ENCODE measurements around the gene CEP164. TPM values are rescaled to one million over a fixed set of nuclear protein-coding genes. Genes with fewer than 3 reads are reported as not detected.

CEP164 gene
- total RNA-seq, 4 donors from 2014 or later = 10.0 to 20.2 (median 15.4) TPM

- DNase-seq = peak; percentile 35
- Histone ChIP-seq H3K4me1 (no peaks in the 10 kb centered on the region), H3K27ac (no peak overlapping the region), H3K36me3 (no peaks in the 10 kb centered on the region), H3K4me3 (no peak overlapping the region), H3K27me3 (peaks cover 6% of the 10 kb centered on the region), H3K9me3 (no peaks in the 10 kb centered on the region)
- in situ Hi-C loops (cut with MboI; ENCODE audit: low pct_ligation_motif_present in 1 of 4, low pct_unique_long_range_greater_than_20kb in 1 of 4, low sequenced_read_pairs in 3 of 4) (loop anchor here (10.0 to 25.0 kb wide), 6 partner anchors 344 to 619 kb away; partner anchors contain the start of genes TMPRSS13 (in 2 of the 4), DSCAML1 (in 1 of the 4) and FXYD2 (in 1 of the 4)), intact Hi-C loops (cut with DNase I; ENCODE audit: low total_unique reads) (no loop called here)
- WGBS, 2 donors (ENCODE audit: low coverage in 1 of 2) = 50% methylated on average over 38 of the region's 38 CpGs; no CpG with 5 or more reads in 1 of the 2 donors
- no peak for TF ChIP-seq POLR2A (IDR thresholded peaks at IDR 0.05)
- no peak for TF ChIP-seq POLR2AphosphoS5 (IDR thresholded peaks at IDR 0.05)
- peak; percentile 24 to 64 (median 48) for TF ChIP-seq CTCF (IDR thresholded peaks at IDR 0.05)
Measured at GRCh38 chr11:117443266-117444186, 115.9 kb downstream of the CEP164 start.

DNA sequence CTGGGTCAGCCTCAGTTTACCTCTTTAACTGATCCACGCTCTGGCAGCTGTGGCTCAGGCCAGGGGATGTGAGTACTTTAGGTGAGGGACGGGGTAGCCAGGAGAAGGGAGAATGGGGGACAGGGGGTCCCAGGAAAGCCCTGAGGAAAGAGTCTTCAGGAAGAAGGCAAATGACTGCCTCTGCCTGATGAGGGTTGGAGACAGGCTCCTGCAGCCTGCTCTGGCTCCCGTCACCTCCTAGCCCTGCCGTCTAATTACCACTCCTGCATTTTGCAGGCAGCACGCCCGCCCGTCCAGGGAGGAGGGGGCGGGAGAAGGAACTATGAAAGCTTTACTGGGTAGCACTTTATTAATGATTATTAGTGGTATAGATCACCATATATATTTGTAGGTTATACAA lies 116.6 kb downstream of the CEP164 start:
- WGBS, 2 donors (ENCODE audit: low coverage in 1 of 2) = 50 to 71% methylated on average over 4 to 8 of the region's 8 CpGs
- Histone ChIP-seq H3K27ac (no peak overlapping the region), H3K36me3 (no peaks in the 10 kb centered on the region), H3K27me3 (peaks cover 6% of the 10 kb centered on the region), H3K4me3 (no peak overlapping the region), H3K9me3 (no peaks in the 10 kb centered on the region), H3K4me1 (no peaks in the 10 kb centered on the region)
- in situ Hi-C loops (cut with MboI; ENCODE audit: low pct_ligation_motif_present in 1 of 4, low pct_unique_long_range_greater_than_20kb in 1 of 4, low sequenced_read_pairs in 3 of 4) = loop anchor here (10.0 to 25.0 kb wide), 6 partner anchors 343 to 618 kb away; partner anchors contain the start of genes TMPRSS13 (in 2 of the 4), DSCAML1 (in 1 of the 4) and FXYD2 (in 1 of the 4)
- TF ChIP-seq EP300 (IDR thresholded peaks at IDR 0.05; ENCODE audit: low read depth) = no peak
- no peak for TF ChIP-seq CTCF (IDR thresholded peaks at IDR 0.05)
- TF ChIP-seq POLR2AphosphoS5 (IDR thresholded peaks at IDR 0.05) = no peak
- no peak for TF ChIP-seq POLR2A (IDR thresholded peaks at IDR 0.05)
- no peak for DNase-seq
- intact Hi-C loops (cut with DNase I; ENCODE audit: low total_unique reads) = no loop called here

- in situ Hi-C loops (cut with MboI; ENCODE audit: low pct_ligation_motif_present in 1 of 4, low pct_unique_long_range_greater_than_20kb in 1 of 4, low sequenced_read_pairs in 3 of 4) = loop anchor here (10.0 to 25.0 kb wide), 6 partner anchors 342 to 617 kb away; partner anchors contain the start of genes TMPRSS13 (in 2 of the 4), DSCAML1 (in 1 of the 4) and FXYD2 (in 1 of the 4)
- Histone ChIP-seq H3K27me3 (peaks cover 6% of the 10 kb centered on the region), H3K27ac (no peak overlapping the region), H3K9me3 (no peaks in the 10 kb centered on the region), H3K36me3 (no peaks in the 10 kb centered on the region), H3K4me1 (no peaks in the 10 kb centered on the region), H3K4me3 (no peak overlapping the region)
- WGBS, 2 donors (ENCODE audit: low coverage in 1 of 2) = 17 to 75% methylated on average over 1 to 17 of the region's 17 CpGs
- intact Hi-C loops (cut with DNase I; ENCODE audit: low total_unique reads) = no loop called here
- no peak for DNase-seq
- TF ChIP-seq CTCF (IDR thresholded peaks at IDR 0.05) (no peak), POLR2A (IDR thresholded peaks at IDR 0.05) (no peak), POLR2AphosphoS5 (IDR thresholded peaks at IDR 0.05) (no peak), EP300 (IDR thresholded peaks at IDR 0.05; ENCODE audit: low read depth) (no peak)
Measured at GRCh38 chr11:117444711-117445658, 117.3 kb downstream of the CEP164 start.

All from transverse colon (tissue), 4 donors.